HepG2 (cell line): ENCODE data around the gene RBBP5. TPM values are rescaled to one million over a fixed set of nuclear protein-coding genes. Genes with fewer than 3 reads are reported as not detected.
A peak's percentile ranks its signal among the peaks of the same experiment; 100 is the strongest.

Experiments
- DBP ChIP-seq: sonication (generic); formaldehyde crosslinking; IDR thresholded peaks from 2 replicates; pipeline ENCODE4 v1.4.0; 2020; ENCODE audit warnings: missing genetic modification reagents; ENCODE audit errors: not compliant biosample characterization
- MEIS1 ChIP-seq: sonication (generic); formaldehyde crosslinking; IDR thresholded peaks from 2 replicates; pipeline ENCODE4 v1.9.0; 2021; ENCODE audit warnings: mild to moderate bottlenecking, missing genetic modification reagents, moderate library complexity, borderline replicate concordance
- PTBP1 ChIP-seq: fragments of 200-400 bp; formaldehyde crosslinking; IDR thresholded peaks from 2 replicates; pipeline ENCODE4 v1.6.1; 2018; ENCODE audit warnings: low read length, low read depth; ENCODE audit not compliant: poor library complexity, severe bottlenecking
- SRY ChIP-seq: sonication (generic); formaldehyde crosslinking; IDR thresholded peaks from 2 replicates; pipeline ENCODE4 v1.8.0; 2022; ENCODE audit warnings: mild to moderate bottlenecking, missing genetic modification reagents
- STAT5B ChIP-seq: sonication (generic); formaldehyde crosslinking; IDR thresholded peaks from 2 replicates; pipeline ENCODE4 v1.4.0; 2020; ENCODE audit warnings: missing genetic modification reagents
- TRIM24 ChIP-seq: sonication (generic); formaldehyde crosslinking; IDR thresholded peaks from 2 replicates; pipeline ENCODE4 v1.8.0; 2022; ENCODE audit warnings: mild to moderate bottlenecking, missing genetic modification reagents
- ZC3H4 ChIP-seq: sonication (generic); formaldehyde crosslinking; IDR thresholded peaks from 2 replicates; pipeline ENCODE4 v1.4.0; 2020; ENCODE audit warnings: missing genetic modification reagents, borderline replicate concordance
- ZFP36L1 ChIP-seq: sonication (generic); formaldehyde crosslinking; IDR thresholded peaks from 2 replicates; pipeline ENCODE4 v1.8.0; 2022; ENCODE audit warnings: mild to moderate bottlenecking, missing genetic modification reagents, moderate library complexity
- ZFP62 ChIP-seq: sonication (generic); formaldehyde crosslinking; IDR thresholded peaks from 2 replicates; pipeline ENCODE4 v1.4.0; 2020; ENCODE audit warnings: missing genetic modification reagents
- ZNF142 ChIP-seq: sonication (generic); formaldehyde crosslinking; IDR thresholded peaks from 2 replicates; pipeline ENCODE4 v1.4.0; 2020; ENCODE audit warnings: missing genetic modification reagents
- ZNF18 ChIP-seq: sonication (generic); formaldehyde crosslinking; IDR thresholded peaks from 2 replicates; pipeline ENCODE4 v1.8.0; 2022; ENCODE audit warnings: mild to moderate bottlenecking, missing genetic modification reagents; ENCODE audit not compliant: insufficient replicate concordance
- ZNF317 ChIP-seq: sonication (generic); formaldehyde crosslinking; IDR thresholded peaks from 2 replicates; pipeline ENCODE4 v1.5.0; 2020; ENCODE audit warnings: mild to moderate bottlenecking, missing genetic modification reagents
- ZNF337 ChIP-seq: sonication (generic); formaldehyde crosslinking; IDR thresholded peaks from 2 replicates; pipeline ENCODE4 v1.5.1; 2020; ENCODE audit warnings: missing genetic modification reagents, low read depth, mild to moderate bottlenecking, borderline replicate concordance
- ZNF614 ChIP-seq: IDR thresholded peaks from 2 replicates; pipeline ENCODE4 v1.6.1; 2018; ENCODE audit warnings: missing biosample characterization, missing genetic modification reagents, inconsistent platforms, borderline replicate concordance
- ZNF7 ChIP-seq: IDR thresholded peaks from 2 replicates; pipeline ENCODE4 v1.6.1; 2016; ENCODE audit warnings: missing biosample characterization, missing genetic modification reagents
- ZNF720 ChIP-seq: sonication (generic); formaldehyde crosslinking; IDR thresholded peaks from 2 replicates; pipeline ENCODE4 v1.4.0; 2020; ENCODE audit warnings: missing genetic modification reagents
- polyA plus RNA-seq, 8 experiments: library from polyadenylated mRNA; depleted of rRNA in 3 of 8; stranded (reverse) in 7 of 8; unstranded in 1 of 8; fragments of >200 nt; fragmentation: Illumina TruSeq in 4 of 8; extraction: Trizol in 4 of 8; gene quantifications; 2 replicates each; pipeline versions ENCODE4 v1.2.1 to v1.2.3, GENCODE V29; 2011 to 2016; ENCODE audit warnings: low read depth in 4 of 8, missing spikeins in 1 of 8, mixed read lengths in 1 of 8; ENCODE audit not compliant: insufficient read depth in 1 of 8
- total RNA-seq, 5 experiments: library from RNA; depleted of rRNA; stranded (reverse); fragments of >200 nt; fragmentation: Illumina TruSeq; extraction: Trizol; gene quantifications; 2 replicates each; pipeline ENCODE4 v1.2.3, GENCODE V29; 2016; ENCODE audit warnings: low read depth in 1 of 5
- TF ChIP-seq, protein P1 (sequence below): sonication (generic); formaldehyde crosslinking; IDR thresholded peaks from 2 replicates; pipeline ENCODE4 v1.9.0; 2021; ENCODE audit warnings: missing genetic modification reagents, mild to moderate bottlenecking, borderline replicate concordance

Gene RBBP5
- total and polyA plus RNA-seq, 2 of the 13 experiments (the other 11 are each of a cell fraction or from before 2014, with no cell fraction given): 6.6 to 17.1 TPM

DNA sequence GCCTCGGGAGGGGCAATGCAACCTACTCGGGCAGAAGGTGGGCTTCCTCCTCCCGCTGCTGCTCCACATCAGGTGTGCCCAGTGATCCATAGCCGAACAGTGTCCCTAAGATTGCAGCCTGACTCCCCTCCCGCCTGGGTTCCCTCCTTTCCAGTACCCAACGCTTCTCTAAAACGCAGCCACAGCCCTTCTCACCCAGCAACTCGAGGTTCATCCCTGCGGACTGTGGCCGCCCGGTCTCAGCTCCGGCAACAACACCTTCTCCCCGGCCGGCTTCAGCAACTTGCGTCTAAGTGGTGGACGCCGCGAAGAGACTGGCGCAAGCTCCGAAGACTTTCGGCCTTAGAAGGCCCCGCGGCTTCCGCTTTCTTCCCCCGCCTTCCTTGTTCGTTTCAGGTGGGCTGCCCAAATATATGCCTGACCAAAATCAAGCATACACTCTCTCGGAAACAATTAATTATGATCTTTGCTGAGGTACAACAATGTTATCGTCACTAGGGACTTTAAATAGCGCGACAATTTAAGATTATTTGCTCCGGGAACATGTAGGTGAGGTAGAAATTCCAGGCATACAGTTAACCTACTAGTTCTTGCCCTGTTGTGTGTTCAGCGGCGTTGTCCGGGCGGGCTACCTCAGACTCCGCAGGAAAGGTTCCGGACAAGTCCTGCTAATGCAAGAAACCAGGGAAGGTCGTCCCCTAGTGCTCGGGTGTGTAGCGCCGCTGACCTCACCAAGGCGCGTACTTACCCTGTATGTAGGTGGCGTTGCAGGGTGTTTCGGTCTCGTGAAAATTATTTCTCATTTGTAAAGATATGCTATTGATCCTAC lies at the start of gene RBBP5 (continued):
- TF ChIP-seq, protein P1, sequence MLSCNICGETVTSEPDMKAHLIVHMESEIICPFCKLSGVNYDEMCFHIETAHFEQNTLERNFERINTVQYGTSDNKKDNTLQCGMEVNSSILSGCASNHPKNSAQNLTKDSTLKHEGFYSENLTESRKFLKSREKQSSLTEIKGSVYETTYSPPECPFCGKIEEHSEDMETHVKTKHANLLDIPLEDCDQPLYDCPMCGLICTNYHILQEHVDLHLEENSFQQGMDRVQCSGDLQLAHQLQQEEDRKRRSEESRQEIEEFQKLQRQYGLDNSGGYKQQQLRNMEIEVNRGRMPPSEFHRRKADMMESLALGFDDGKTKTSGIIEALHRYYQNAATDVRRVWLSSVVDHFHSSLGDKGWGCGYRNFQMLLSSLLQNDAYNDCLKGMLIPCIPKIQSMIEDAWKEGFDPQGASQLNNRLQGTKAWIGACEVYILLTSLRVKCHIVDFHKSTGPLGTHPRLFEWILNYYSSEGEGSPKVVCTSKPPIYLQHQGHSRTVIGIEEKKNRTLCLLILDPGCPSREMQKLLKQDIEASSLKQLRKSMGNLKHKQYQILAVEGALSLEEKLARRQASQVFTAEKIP (CRISPR knock-in tag): no peak
- no peak for TF ChIP-seq ZNF7 (CRISPR knock-in tag)
- TF ChIP-seq SRY: peak; percentile 75; the same call in 1 of the 2 replicates
- 0 out of 2 replicates have a peak, but pooled peaks have one; percentile 11 for TF ChIP-seq MEIS1 (CRISPR knock-in tag)
- no peak for TF ChIP-seq DBP (CRISPR knock-in tag)
- no peak; the same call in 1 of the 2 replicates for TF ChIP-seq ZNF142 (CRISPR knock-in tag)
- peak; percentile 54; the same call in 1 of the 2 replicates for TF ChIP-seq ZNF317 (CRISPR knock-in tag)
- TF ChIP-seq ZNF720 (CRISPR knock-in tag): no peak
- TF ChIP-seq TRIM24 (CRISPR knock-in tag): no peak
- no peak for TF ChIP-seq ZFP36L1 (CRISPR knock-in tag)
- TF ChIP-seq ZNF18 (CRISPR knock-in tag): no peak
- no peak; the same call in 1 of the 2 replicates for TF ChIP-seq ZC3H4 (CRISPR knock-in tag)
- TF ChIP-seq ZNF337 (CRISPR knock-in tag): peak; percentile 78; the same call in 1 of the 2 replicates
- no peak for TF ChIP-seq ZFP62 (CRISPR knock-in tag)
- no peak for TF ChIP-seq PTBP1
- TF ChIP-seq STAT5B (CRISPR knock-in tag): peak; percentile 50; the same call in 1 of the 2 replicates
- TF ChIP-seq ZNF614 (CRISPR knock-in tag): peak; percentile 65; the same call in 1 of the 2 replicates
